Parathyroid adenoma (tissue), 2 donors: ENCODE data around the gene INSRR.

Experiments used
- H2AFZ ChIP-seq: fragments of 300-600 bp; sonication (generic); one replicate; pipeline ENCODE4 v1.7.0; 2017; ENCODE audit warnings: antibody characterized with exemption, mild to moderate bottlenecking
- H3K27ac ChIP-seq: fragments of 300-600 bp; sonication (generic); one replicate; pipeline ENCODE4 v1.7.0; 2017
- H3K27me3 ChIP-seq: fragments of 300-600 bp; sonication (generic); one replicate; pipeline ENCODE4 v1.7.0; 2017; ENCODE audit warnings: low read length; ENCODE audit not compliant: control insufficient read depth, insufficient read depth
- H3K36me3 ChIP-seq: fragments of 300-600 bp; sonication (generic); one replicate; pipeline ENCODE4 v1.7.0; 2017; ENCODE audit warnings: low read length; ENCODE audit not compliant: control insufficient read depth, insufficient read depth
- H3K4me1 ChIP-seq: fragments of 300-600 bp; sonication (generic); one replicate; pipeline ENCODE4 v1.7.0; 2017; ENCODE audit warnings: control low read depth
- H3K4me2 ChIP-seq: fragments of 300-600 bp; sonication (generic); one replicate; pipeline ENCODE4 v1.7.0; 2017; ENCODE audit warnings: low read length
- H3K4me3 ChIP-seq: fragments of 300-600 bp; sonication (generic); one replicate; pipeline ENCODE4 v1.7.0; 2017; ENCODE audit warnings: low read depth, low read length
- H3K79me2 ChIP-seq: fragments of 300-600 bp; sonication (generic); one replicate; pipeline ENCODE4 v1.7.0; 2017; ENCODE audit warnings: control low read depth
- H3K9ac ChIP-seq: fragments of 300-600 bp; sonication (generic); one replicate; pipeline ENCODE4 v1.7.0; 2017; ENCODE audit warnings: mild to moderate bottlenecking
- H3K9me3 ChIP-seq: fragments of 300-600 bp; sonication (generic); one replicate; pipeline ENCODE4 v1.7.0; 2017; ENCODE audit warnings: low read length; ENCODE audit not compliant: control insufficient read depth
- CTCF ChIP-seq: fragments of 300-600 bp; sonication (generic); IDR thresholded peaks from one replicate; pipeline ENCODE4 v1.7.0; 2017; ENCODE audit warnings: antibody characterized with exemption, mild to moderate bottlenecking
- donor health status: primary hyperparathyroidism.

The INSRR gene

GRCh38 chr1:156904187-156904959 is 45.5 kb upstream of the INSRR start:
- no peaks in the 10 kb centered on the region for H3K36me3 ChIP-seq
- H3K4me1 ChIP-seq: peaks cover 2% of the 10 kb centered on the region
- no peak overlapping the region for H3K27ac ChIP-seq
- no peaks in the 10 kb centered on the region for H3K79me2 ChIP-seq
- no peaks in the 10 kb centered on the region for H3K9me3 ChIP-seq
- H3K27me3 ChIP-seq: no peaks in the 10 kb centered on the region
- H3K4me2 ChIP-seq: no peak overlapping the region
- no peak overlapping the region for H3K4me3 ChIP-seq
- H2AFZ ChIP-seq: no peak overlapping the region
- no peak overlapping the region for H3K9ac ChIP-seq
- TF ChIP-seq CTCF: no peak

- Histone ChIP-seq H3K36me3 (no peaks in the 10 kb centered on the region), H3K4me2 (no peak overlapping the region), H3K27ac (no peak overlapping the region)
Measured at GRCh38 chr1:156903328-156904091, 44.6 kb upstream of the INSRR start.

GRCh38 chr1:156901966-156902915 is 43.3 kb upstream of the INSRR start:
- H3K4me2 ChIP-seq: no peak overlapping the region
- H3K4me3 ChIP-seq: no peak overlapping the region
- H3K9ac ChIP-seq: no peak overlapping the region
- H3K27ac ChIP-seq: no peak overlapping the region
- no peaks in the 10 kb centered on the region for H3K79me2 ChIP-seq
- H3K9me3 ChIP-seq: no peaks in the 10 kb centered on the region
- no peak for TF ChIP-seq CTCF
- H3K4me1 ChIP-seq: peaks cover 2% of the 10 kb centered on the region
- H3K36me3 ChIP-seq: no peaks in the 10 kb centered on the region
- H3K27me3 ChIP-seq: no peaks in the 10 kb centered on the region
- no peak overlapping the region for H2AFZ ChIP-seq

More at GRCh38 chr1:156903328-156904091, 44.6 kb upstream of the INSRR start:
- no peak overlapping the region for H3K4me3 ChIP-seq
- H3K79me2 ChIP-seq: no peaks in the 10 kb centered on the region
- peaks cover 2% of the 10 kb centered on the region for H3K4me1 ChIP-seq
- H2AFZ ChIP-seq: no peak overlapping the region
- no peaks in the 10 kb centered on the region for H3K9me3 ChIP-seq
- TF ChIP-seq CTCF: no peak
- no peak overlapping the region for H3K9ac ChIP-seq
- H3K27me3 ChIP-seq: no peaks in the 10 kb centered on the region

GRCh38 chr1:156901590-156901900 is 42.6 kb upstream of the INSRR start:
- Histone ChIP-seq H3K4me3 (no peak overlapping the region), H2AFZ (no peak overlapping the region), H3K79me2 (no peaks in the 10 kb centered on the region), H3K36me3 (no peaks in the 10 kb centered on the region), H3K9me3 (no peaks in the 10 kb centered on the region), H3K4me2 (no peak overlapping the region), H3K4me1 (peaks cover 2% of the 10 kb centered on the region), H3K9ac (no peak overlapping the region), H3K27me3 (no peaks in the 10 kb centered on the region), H3K27ac (no peak overlapping the region)
- TF ChIP-seq CTCF: no peak
